CD4-positive, alpha-beta T cell treated with Interleukin-1 beta for 1 hour (primary cell): Measurements from ENCODE around the gene ADCY2.
A peak's percentile ranks its signal among the peaks of the same experiment; 100 is the strongest.

Experiments
- DNase-seq, 2 donors: peaks; one replicate each; pipeline ENCODE4 v3.0.0-alpha.2; 2020 to 2022

The ADCY2 gene

GRCh38 chr5:7849681-7850394 lies 453.9 kb downstream of the ADCY2 start:
- DNase-seq, result no peak

GRCh38 chr5:7850395-7851239 lies 454.7 kb downstream of the ADCY2 start, which contains the start of gene CFAP90:
TSS of gene CFAP90 (minus strand) at chr5:7851133. CDS start at chr5:7851021, 112 bp downstream.
- peak; percentile 15 to 34 for DNase-seq

- DNase-seq, result no peak
Observed at GRCh38 chr5:7851240-7851592, 455.3 kb downstream of the ADCY2 start.

- no peak for DNase-seq
Observed at GRCh38 chr5:7851617-7852289, 455.8 kb downstream of the ADCY2 start.

GRCh38 chr5:7852542-7852941 lies 456.6 kb downstream of the ADCY2 start:
- DNase-seq, result no peak

- DNase-seq, result no peak
Observed at GRCh38 chr5:7852988-7853387, 457.1 kb downstream of the ADCY2 start.

- no peak for DNase-seq
Observed at GRCh38 chr5:7855611-7856010, 459.7 kb downstream of the ADCY2 start.

GRCh38 chr5:7856855-7857254 lies 460.9 kb downstream of the ADCY2 start:
- DNase-seq, result peak in 1 of 2 donors; percentile 56

GRCh38 chr5:7857361-7857760 lies 461.4 kb downstream of the ADCY2 start:
- DNase-seq, result no peak

GRCh38 chr5:7857926-7858632 lies 462.1 kb downstream of the ADCY2 start:
- DNase-seq, result no peak

GRCh38 chr5:7866196-7866595 lies 470.3 kb downstream of the ADCY2 start:
- no peak for DNase-seq

GRCh38 chr5:7867260-7867659 lies 471.3 kb downstream of the ADCY2 start:
- DNase-seq, result no peak

- no peak for DNase-seq
Observed at GRCh38 chr5:7868427-7868772, 472.5 kb downstream of the ADCY2 start.

GRCh38 chr5:7868773-7869473 lies 473.0 kb downstream of the ADCY2 start, which contains the start of the genes FASTKD3 and MTRR:
TSS of gene FASTKD3 (minus strand) at chr5:7869031. CDS start at chr5:7868083, 948 bp downstream.
TSS of gene MTRR (plus strand) at chr5:7869148. CDS start at chr5:7870795, 1,647 bp downstream.
- DNase-seq, result peak; percentile 89 to 91

- DNase-seq, result peak in 1 of 2 donors; percentile 33
Observed at GRCh38 chr5:7869474-7870136, 473.7 kb downstream of the ADCY2 start.

GRCh38 chr5:7871653-7872052 lies 475.7 kb downstream of the ADCY2 start:
- DNase-seq, result no peak

- no peak for DNase-seq
Observed at GRCh38 chr5:7872517-7873130, 476.7 kb downstream of the ADCY2 start.

- peak in 1 of 2 donors; percentile 48 for DNase-seq
Observed at GRCh38 chr5:7873216-7873615, 477.3 kb downstream of the ADCY2 start.

- no peak for DNase-seq
Observed at GRCh38 chr5:7874639-7875038, 478.7 kb downstream of the ADCY2 start.

GRCh38 chr5:7875151-7875550 lies 479.2 kb downstream of the ADCY2 start:
- no peak for DNase-seq

- DNase-seq, result no peak
Observed at GRCh38 chr5:7876867-7877266, 480.9 kb downstream of the ADCY2 start.
